Activated CD4-positive, CD25-positive, alpha-beta regulatory T cell treated with anti-CD3 and anti-CD28 coated beads, Interleukin-2, amount 50 U/mL, for 24 hours (primary cell): ENCODE measurements around the gene SEC24A.
"Not testable (repeated sequence)": the region's sequence is repeated elsewhere in the genome, so short reads cannot be mapped to it uniquely, and the experiment has no call there.

Experiments used
- ATAC-seq, 2 donors: fragments of 150-1000 bp; cut with Tn5 transposase; one replicate each; pipeline ENCODE4 v1.10.0; 2021; ENCODE audit warnings: mild to moderate bottlenecking in 1 of 2, moderate library complexity in 1 of 2

SEC24A gene

GRCh38 chr5:134650660-134651059 is 2.1 kb downstream of the SEC24A start:
- not testable (repeated sequence) for ATAC-seq

GRCh38 chr5:134651531-134651930 is 2.9 kb downstream of the SEC24A start:
- no peak for ATAC-seq

GRCh38 chr5:134656690-134657089 is 8.1 kb downstream of the SEC24A start:
- ATAC-seq = no peak

GRCh38 chr5:134659456-134659855 is 10.9 kb downstream of the SEC24A start:
- ATAC-seq = no peak

- no peak for ATAC-seq
Observed at GRCh38 chr5:134659922-134660321, 11.3 kb downstream of the SEC24A start.

- ATAC-seq = no peak
Observed at GRCh38 chr5:134662971-134663370, 14.4 kb downstream of the SEC24A start.

- no peak for ATAC-seq
Observed at GRCh38 chr5:134664448-134664847, 15.9 kb downstream of the SEC24A start.

GRCh38 chr5:134673546-134673945 is 25.0 kb downstream of the SEC24A start:
- not testable (repeated sequence) for ATAC-seq

GRCh38 chr5:134677357-134677756 is 28.8 kb downstream of the SEC24A start:
- ATAC-seq = not testable (repeated sequence)

GRCh38 chr5:134690144-134690543 is 41.6 kb downstream of the SEC24A start:
- ATAC-seq = not testable (repeated sequence)

GRCh38 chr5:134692722-134693121 is 44.1 kb downstream of the SEC24A start:
- ATAC-seq = no peak

- ATAC-seq = no peak
Observed at GRCh38 chr5:134708301-134708700, 59.7 kb downstream of the SEC24A start.

GRCh38 chr5:134714120-134714519 is 65.5 kb downstream of the SEC24A start:
- no peak for ATAC-seq

- ATAC-seq = no peak
Observed at GRCh38 chr5:134714541-134714940, 66.0 kb downstream of the SEC24A start.

- ATAC-seq = not testable (repeated sequence)
Observed at GRCh38 chr5:134715466-134715865, 66.9 kb downstream of the SEC24A start.

- ATAC-seq = no peak
Observed at GRCh38 chr5:134724872-134725271, 76.3 kb downstream of the SEC24A start.

GRCh38 chr5:134732819-134733218 is 84.2 kb downstream of the SEC24A start:
- ATAC-seq = no peak

GRCh38 chr5:134735243-134735642 is 86.7 kb downstream of the SEC24A start:
- ATAC-seq = no peak

- ATAC-seq = no peak
Observed at GRCh38 chr5:134736173-134736812, 87.7 kb downstream of the SEC24A start.

- ATAC-seq = peak; percentile 98 to 99
Observed at GRCh38 chr5:134738133-134738962, 89.8 kb downstream of the SEC24A start, which contains the start of gene CAMLG. Gene CAMLG (plus strand): TSS chr5:134738548. CDS start chr5:134738621, 73 bp downstream.

- peak; percentile 13 to 14 for ATAC-seq
Observed at GRCh38 chr5:134738963-134739661, 90.5 kb downstream of the SEC24A start.

GRCh38 chr5:134741052-134741451 is 92.5 kb downstream of the SEC24A start:
- ATAC-seq = no peak

- ATAC-seq = no peak
Observed at GRCh38 chr5:134742134-134742533, 93.5 kb downstream of the SEC24A start.
